ENCODE data around the gene SCLY.

SCLY gene

GRCh38 chr2:238021327-238021726, 39.5 kb upstream of the SCLY start:
- TF ChIP-seq CTCF (IDR thresholded peaks at IDR 0.05) = no peak
- no peak overlapping the region for H3K27ac ChIP-seq
- DNase-seq (ENCODE audit: low spot score) = no peak
- H3K4me3 ChIP-seq = no peak overlapping the region

GRCh38 chr2:238022594-238023157, 38.1 kb upstream of the SCLY start:
- H3K27ac ChIP-seq = no peak overlapping the region
- no peak for DNase-seq (ENCODE audit: low spot score)
- no peak for TF ChIP-seq CTCF (IDR thresholded peaks at IDR 0.05)
- no peak overlapping the region for H3K4me3 ChIP-seq

- DNase-seq (ENCODE audit: low spot score) = no peak
- Histone ChIP-seq H3K4me3 (no peak overlapping the region), H3K27ac (no peak overlapping the region)
- no peak for TF ChIP-seq CTCF (IDR thresholded peaks at IDR 0.05)
Measured at GRCh38 chr2:238023608-238024007, 37.2 kb upstream of the SCLY start.

- TF ChIP-seq CTCF (IDR thresholded peaks at IDR 0.05) = no peak
- no peak overlapping the region for H3K4me3 ChIP-seq
- no peak for DNase-seq (ENCODE audit: low spot score)
- no peak overlapping the region for H3K27ac ChIP-seq
Measured at GRCh38 chr2:238024986-238025385, 35.8 kb upstream of the SCLY start.

GRCh38 chr2:238025741-238026360, 35.0 kb upstream of the SCLY start:
- DNase-seq (ENCODE audit: low spot score) = no peak
- Histone ChIP-seq H3K4me3 (no peak overlapping the region), H3K27ac (no peak overlapping the region)
- TF ChIP-seq CTCF (IDR thresholded peaks at IDR 0.05) = no peak

GRCh38 chr2:238027058-238027457, 33.7 kb upstream of the SCLY start:
- H3K4me3 ChIP-seq = no peak overlapping the region
- no peak overlapping the region for H3K27ac ChIP-seq
- DNase-seq (ENCODE audit: low spot score) = no peak
- no peak for TF ChIP-seq CTCF (IDR thresholded peaks at IDR 0.05)

Data from coronary artery (tissue), 2 donors.